Measurements from ENCODE around the gene ZNF503.

ZNF503 gene

DNA sequence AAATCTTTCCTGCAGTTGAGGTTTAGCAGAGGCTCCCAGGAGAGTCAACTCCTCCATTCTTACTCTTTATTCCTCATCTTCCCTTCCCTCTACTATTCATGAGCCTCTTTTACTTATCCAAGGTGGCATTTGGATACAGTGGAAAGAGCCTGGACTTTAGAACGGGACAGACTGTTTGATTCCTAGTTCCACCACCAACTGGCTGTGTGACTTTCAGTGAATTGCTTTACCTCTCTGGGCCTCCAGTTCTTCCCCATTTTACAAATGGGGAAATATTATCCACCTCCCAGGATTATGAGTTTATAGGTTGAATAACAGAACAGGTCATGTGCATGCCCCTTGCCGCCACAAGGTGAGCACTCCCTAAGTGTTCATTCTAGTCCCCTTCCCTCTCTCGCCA is 49.9 kb downstream of the ZNF503 start:
- DNase-seq (ENCODE audit: insufficient read length, low spot score) (no peak), FAIRE-seq (no peak)
- TF ChIP-seq CTCF (IDR thresholded peaks at IDR 0.05; ENCODE audit: insufficient read depth, missing control alignments), result no peak

DNA sequence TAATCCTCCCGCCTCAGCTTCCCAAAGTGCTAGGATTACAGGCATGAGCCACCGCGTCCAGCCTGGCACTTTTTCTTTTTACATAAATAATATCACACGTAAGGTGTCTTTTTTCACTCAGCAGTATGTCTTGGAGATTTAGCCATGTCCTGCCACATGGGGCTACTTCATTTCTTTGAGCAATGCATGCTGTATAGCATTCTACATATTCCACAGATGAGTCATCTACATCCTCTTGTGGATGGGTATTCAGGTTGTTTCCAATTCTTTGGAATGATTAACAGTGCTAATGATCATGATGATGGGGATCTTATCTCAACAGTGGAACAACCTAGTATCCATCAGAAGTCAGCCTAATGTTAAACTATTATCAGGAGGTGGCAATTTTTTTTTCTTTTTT is 50.8 kb downstream of the ZNF503 start:
- no peak for DNase-seq (ENCODE audit: insufficient read length, low spot score)
- TF ChIP-seq CTCF (IDR thresholded peaks at IDR 0.05; ENCODE audit: insufficient read depth, missing control alignments), result no peak
- no peak for FAIRE-seq

Measured in D721Med (cell line).